Measurements from ENCODE around the gene IRAK4.

The IRAK4 gene

DNA sequence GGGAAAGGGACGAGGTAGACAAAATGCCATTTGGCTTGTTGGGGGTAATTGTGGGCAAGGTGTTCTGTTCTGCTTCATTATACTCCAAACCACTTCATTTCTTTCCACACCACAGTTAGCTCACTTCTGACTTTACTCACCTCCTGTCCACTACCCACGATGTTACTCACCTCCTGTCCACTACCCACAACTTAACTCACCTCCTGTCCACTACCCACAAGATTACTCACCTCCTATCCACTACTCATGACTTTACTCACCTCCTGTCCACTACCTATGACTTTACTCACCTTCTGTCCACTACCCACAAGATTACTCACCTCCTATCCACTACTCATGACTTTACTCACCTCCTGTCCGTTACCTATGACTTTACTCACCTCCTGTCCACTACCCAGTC lies 57.4 kb downstream of the IRAK4 start:
- DNase-seq (ENCODE audit: insufficient read length, low spot score) (no peak), FAIRE-seq (no peak)
- no peak for TF ChIP-seq CTCF (IDR thresholded peaks at IDR 0.05; ENCODE audit: insufficient read depth, missing control alignments)

DNA sequence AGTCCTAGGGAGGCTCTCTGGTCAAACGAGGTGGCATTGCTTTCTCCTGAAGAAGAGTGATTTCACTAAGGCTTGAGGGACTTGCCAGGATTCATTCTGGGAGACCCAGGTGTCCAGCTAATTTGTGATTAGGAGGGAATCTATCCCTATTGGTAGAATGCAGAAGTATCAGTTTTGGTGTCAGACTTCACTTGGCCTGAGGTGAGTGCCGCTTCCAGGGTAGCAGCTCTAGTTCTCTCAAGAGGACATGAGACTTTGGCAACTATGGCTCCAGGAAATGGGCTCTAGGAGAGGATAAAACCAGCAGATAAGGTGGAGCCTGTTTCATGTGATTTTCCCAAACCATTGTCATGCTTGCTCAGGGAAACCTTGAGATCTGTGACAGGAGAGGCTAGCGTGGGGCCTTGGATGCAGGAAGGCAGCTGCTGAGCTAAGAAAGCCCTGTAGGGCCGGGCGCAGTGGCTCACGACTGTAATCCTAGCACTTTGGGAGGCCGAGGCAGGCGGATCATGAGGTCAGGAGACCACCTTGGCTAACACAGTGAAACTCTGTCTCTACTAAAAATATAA lies 65.5 kb downstream of the IRAK4 start:
- FAIRE-seq (no peak), DNase-seq (ENCODE audit: insufficient read length, low spot score) (no peak)
- TF ChIP-seq CTCF (IDR thresholded peaks at IDR 0.05; ENCODE audit: insufficient read depth, missing control alignments): no peak

- no peak for DNase-seq (ENCODE audit: insufficient read length, low spot score)
- FAIRE-seq: no peak
- no peak for TF ChIP-seq CTCF (IDR thresholded peaks at IDR 0.05; ENCODE audit: insufficient read depth, missing control alignments)
Observed at GRCh38 chr12:43826681-43827080, 67.9 kb downstream of the IRAK4 start.

DNA sequence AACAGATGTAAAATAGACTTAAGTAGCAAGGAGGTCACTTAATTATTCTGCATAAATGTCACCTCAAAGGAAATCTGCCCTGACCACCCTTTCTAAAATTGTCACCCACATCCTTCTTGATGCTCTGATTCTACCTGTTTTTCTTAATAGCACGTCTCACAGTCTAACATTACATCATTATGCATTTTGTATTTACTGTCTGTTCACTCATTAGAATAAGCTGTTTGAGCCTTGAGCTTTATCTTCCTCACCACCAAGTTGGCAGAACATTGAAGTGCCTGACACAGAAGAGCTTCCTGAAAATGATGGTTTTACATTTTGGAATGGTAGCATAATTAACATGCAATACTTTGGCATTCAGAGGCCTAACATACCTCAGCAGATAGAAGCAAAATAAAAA lies 68.3 kb downstream of the IRAK4 start:
- TF ChIP-seq CTCF (IDR thresholded peaks at IDR 0.05; ENCODE audit: insufficient read depth, missing control alignments): no peak
- DNase-seq (ENCODE audit: insufficient read length, low spot score): no peak
- FAIRE-seq: no peak

DNA sequence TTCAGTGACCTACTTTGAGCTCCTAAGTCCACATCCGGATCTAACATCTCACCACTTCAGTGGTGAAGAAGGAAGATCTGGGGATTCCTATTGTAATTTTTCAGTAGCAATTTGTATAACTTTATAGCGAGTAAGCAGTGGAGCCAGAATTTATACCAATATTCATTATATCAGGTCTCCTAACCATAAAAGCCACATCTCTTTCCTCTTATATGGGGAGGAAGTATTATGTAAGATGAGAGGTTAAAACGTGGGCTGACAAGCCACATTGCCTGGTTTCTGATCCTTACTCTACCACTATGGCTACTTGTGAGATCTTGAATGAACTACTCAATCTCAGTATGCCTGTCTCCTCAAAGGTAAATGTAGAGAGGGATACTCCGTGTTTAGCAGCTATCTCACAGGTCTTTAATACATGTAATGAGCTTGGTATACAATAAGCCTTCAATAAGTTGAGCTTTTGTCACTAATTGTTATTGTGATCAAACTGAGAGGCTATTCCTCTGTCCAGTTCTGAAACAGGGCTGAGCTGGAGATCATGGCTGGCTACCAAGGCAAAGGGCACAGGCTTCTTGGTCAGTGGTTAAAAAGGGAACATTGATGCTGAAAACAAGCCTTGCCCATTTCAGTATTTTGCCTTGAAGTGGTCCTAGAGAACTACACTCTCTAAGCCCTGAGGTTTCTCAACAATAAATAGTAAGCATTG lies 73.9 kb downstream of the IRAK4 start:
- no peak for FAIRE-seq
- DNase-seq (ENCODE audit: insufficient read length, low spot score): no peak
- no peak for TF ChIP-seq CTCF (IDR thresholded peaks at IDR 0.05; ENCODE audit: insufficient read depth, missing control alignments)

- FAIRE-seq (no peak), DNase-seq (ENCODE audit: insufficient read length, low spot score) (no peak)
- no peak for TF ChIP-seq CTCF (IDR thresholded peaks at IDR 0.05; ENCODE audit: insufficient read depth, missing control alignments)
Observed at GRCh38 chr12:43835264-43835655, 76.5 kb downstream of the IRAK4 start.
